Measurements from ENCODE around the gene CSF1.

GRCh38 chr1:109906839-109907180, 3.8 kb upstream of the CSF1 start:
- no peak for TF ChIP-seq CTCF (IDR thresholded peaks at IDR 0.05)
- TF ChIP-seq POLR2A (IDR thresholded peaks at IDR 0.05) = no peak
- no peak for TF ChIP-seq POLR2AphosphoS5 (IDR thresholded peaks at IDR 0.05; ENCODE audit: insufficient read depth in 1 of 2, low read depth in 1 of 2)
